Muscle layer of duodenum (tissue), 2 donors: ENCODE measurements around the gene PSAP.
"Not testable (repeated sequence)": the region's sequence is repeated elsewhere in the genome, so short reads cannot be mapped to it uniquely, and the experiment has no call there.

Experiments
- H3K27ac ChIP-seq: one replicate; pipeline ENCODE4 v1.7.0; 2013; ENCODE audit warnings: mild to moderate bottlenecking, low read length
- H3K27me3 ChIP-seq: one replicate; pipeline ENCODE4 v1.7.0; 2013; ENCODE audit warnings: low read depth, mild to moderate bottlenecking, control low read depth, low read length
- H3K36me3 ChIP-seq, 2 donors: one replicate each; pipeline ENCODE4 v1.7.0; 2013; ENCODE audit warnings: low read length in 2 of 2, control low read depth in 1 of 2, mild to moderate bottlenecking in 1 of 2; ENCODE audit not compliant: insufficient read depth in 2 of 2, control insufficient read depth in 1 of 2
- H3K4me1 ChIP-seq, 2 donors: one replicate each; pipeline ENCODE4 v1.7.0; 2013; ENCODE audit warnings: low read length in 2 of 2, mild to moderate bottlenecking in 2 of 2, control low read depth in 1 of 2, moderate library complexity in 1 of 2; ENCODE audit not compliant: insufficient read depth in 2 of 2, control insufficient read depth in 1 of 2
- H3K4me3 ChIP-seq, 2 donors: one replicate each; pipeline ENCODE4 v1.7.0; 2013; ENCODE audit warnings: low read length in 2 of 2, low read depth in 1 of 2, mild to moderate bottlenecking in 1 of 2
- H3K9me3 ChIP-seq, 2 donors: one replicate each; pipeline ENCODE4 v1.7.0; 2013; ENCODE audit warnings: low read length in 2 of 2, control low read depth in 1 of 2, mild to moderate bottlenecking in 1 of 2; ENCODE audit not compliant: control insufficient read depth in 1 of 2
- donor health status: healthy.

PSAP gene

GRCh38 chr10:71868192-71868697 lies 17.2 kb upstream of the PSAP start:
- H3K9me3 ChIP-seq = no peaks in the 10 kb centered on the region
- no peak overlapping the region for H3K27ac ChIP-seq
- H3K36me3 ChIP-seq = no peaks in the 10 kb centered on the region
- H3K4me1 ChIP-seq = peaks cover 0 to 5% of the 10 kb centered on the region in 2 donors
- no peaks in the 10 kb centered on the region for H3K27me3 ChIP-seq
- no peak overlapping the region for H3K4me3 ChIP-seq

GRCh38 chr10:71865561-71866041 lies 14.6 kb upstream of the PSAP start:
- H3K27ac ChIP-seq = no peak overlapping the region
- H3K36me3 ChIP-seq = no peaks in the 10 kb centered on the region
- H3K27me3 ChIP-seq = no peaks in the 10 kb centered on the region
- no peaks in the 10 kb centered on the region for H3K9me3 ChIP-seq
- peaks cover 5 to 8% of the 10 kb centered on the region in 2 donors for H3K4me1 ChIP-seq
- no peak overlapping the region for H3K4me3 ChIP-seq

GRCh38 chr10:71864911-71865361 lies 13.9 kb upstream of the PSAP start:
- Histone ChIP-seq H3K27me3 (no peaks in the 10 kb centered on the region), H3K27ac (no peak overlapping the region), H3K4me1 (peaks cover 6 to 12% of the 10 kb centered on the region in 2 donors), H3K4me3 (no peak overlapping the region), H3K9me3 (no peaks in the 10 kb centered on the region), H3K36me3 (no peaks in the 10 kb centered on the region)

GRCh38 chr10:71863203-71863602 lies 12.2 kb upstream of the PSAP start:
- no peak overlapping the region for H3K4me3 ChIP-seq
- peaks cover 6 to 16% of the 10 kb centered on the region in 2 donors for H3K4me1 ChIP-seq
- H3K9me3 ChIP-seq = no peaks in the 10 kb centered on the region
- H3K36me3 ChIP-seq = no peaks in the 10 kb centered on the region
- no peaks in the 10 kb centered on the region for H3K27me3 ChIP-seq
- H3K27ac ChIP-seq = no peak overlapping the region

- H3K36me3 ChIP-seq = no peaks in the 10 kb centered on the region
- no peaks in the 10 kb centered on the region for H3K27me3 ChIP-seq
- H3K4me1 ChIP-seq = peaks cover 6 to 16% of the 10 kb centered on the region in 2 donors
- H3K27ac ChIP-seq = peak overlapping the region; percentile 96
- H3K4me3 ChIP-seq = peak overlapping the region in 1 of 2 donors; percentile 13
- H3K9me3 ChIP-seq = no peaks in the 10 kb centered on the region
Observed at GRCh38 chr10:71860243-71861029, 9.4 kb upstream of the PSAP start.

- H3K4me3 ChIP-seq = no peak overlapping the region
- peaks cover 6 to 16% of the 10 kb centered on the region in 2 donors for H3K4me1 ChIP-seq
- no peak overlapping the region for H3K27ac ChIP-seq
- H3K27me3 ChIP-seq = no peaks in the 10 kb centered on the region
- H3K9me3 ChIP-seq = no peaks in the 10 kb centered on the region
- H3K36me3 ChIP-seq = no peaks in the 10 kb centered on the region
Observed at GRCh38 chr10:71857934-71858890, 7.2 kb upstream of the PSAP start.

GRCh38 chr10:71856619-71857018 lies 5.6 kb upstream of the PSAP start:
- Histone ChIP-seq H3K4me1 (peaks cover 11 to 17% of the 10 kb centered on the region in 2 donors), H3K27me3 (no peaks in the 10 kb centered on the region), H3K36me3 (no peaks in the 10 kb centered on the region), H3K27ac (no peak overlapping the region), H3K4me3 (no peak overlapping the region), H3K9me3 (no peaks in the 10 kb centered on the region)

- Histone ChIP-seq H3K4me1 (peaks cover 4 to 13% of the 10 kb centered on the region in 2 donors), H3K4me3 (no peak overlapping the region), H3K36me3 (peaks cover 0 to 3% of the 10 kb centered on the region in 2 donors), H3K27me3 (no peaks in the 10 kb centered on the region), H3K27ac (no peak overlapping the region), H3K9me3 (no peaks in the 10 kb centered on the region)
Observed at GRCh38 chr10:71854031-71854430, 3.0 kb upstream of the PSAP start.

GRCh38 chr10:71852355-71852937 lies 1.4 kb upstream of the PSAP start:
- Histone ChIP-seq H3K27ac (no peak overlapping the region), H3K4me1 (peaks cover 12 to 25% of the 10 kb centered on the region in 2 donors), H3K36me3 (peaks cover 0 to 3% of the 10 kb centered on the region in 2 donors)

GRCh38 chr10:71851465-71852095 lies 529 bp upstream of the PSAP start:
- H3K4me3 ChIP-seq = peak overlapping the region; percentile 95
- not testable (repeated sequence) for H3K9me3 ChIP-seq, H3K27me3 ChIP-seq, H3K36me3 ChIP-seq
- H3K4me1 ChIP-seq = peaks cover 12 to 28% of the 10 kb centered on the region in 2 donors
- peak overlapping the region; percentile 92 for H3K27ac ChIP-seq

More at GRCh38 chr10:71852355-71852937, 1.4 kb upstream of the PSAP start:
- Histone ChIP-seq H3K4me3 (no peak overlapping the region), H3K27me3 (no peaks in the 10 kb centered on the region), H3K9me3 (no peaks in the 10 kb centered on the region)
